CD4-positive, alpha-beta T cell (primary cell): ENCODE measurements around the gene CAPN9. TPM values are rescaled to one million over a fixed set of nuclear protein-coding genes. Genes with fewer than 3 reads are reported as not detected.

Source experiments
- ATAC-seq: fragments of 200-7000 bp; cut with Tn5 transposase; one replicate; pipeline ENCODE4 v1.10.0; 2022; ENCODE audit warnings: mild to moderate bottlenecking; ENCODE audit not compliant: poor library complexity
- CTCF ChIA-PET: fragments of 350-600 bp; sonication (Branson Sonifier 250); formaldehyde crosslinking; loops from one replicate; lab custom pipeline; 2021; ENCODE audit warnings: antibody characterized with exemption, inconsistent platforms; lab: Charles Lee
- POLR2A ChIA-PET: fragments of 350-600 bp; sonication (Branson Sonifier 250); formaldehyde crosslinking; loops from one replicate; lab custom pipeline; 2021; ENCODE audit warnings: antibody characterized with exemption, inconsistent platforms; lab: Charles Lee
- DNase-seq, 14 experiments: peaks; one replicate each; pipeline ENCODE4 v3.0.0-alpha.2; 2013 to 2020; ENCODE audit warnings: mixed read lengths in 2 of 14
- H3K27ac ChIP-seq, 2 donors: one replicate each; pipeline versions ENCODE4 v1.5.1 to v1.7.0; 2013; ENCODE audit warnings: low read length in 2 of 2, low read depth in 1 of 2, mild to moderate bottlenecking in 1 of 2
- H3K27me3 ChIP-seq, 2 experiments: 1 replicate in 1 of 2; 2 replicates in 1 of 2; pipeline versions ENCODE4 v1.6.1 to v1.7.0; 2013; ENCODE audit warnings: low read length in 2 of 2, control low read depth in 1 of 2, mild to moderate bottlenecking in 1 of 2, moderate library complexity in 1 of 2; ENCODE audit not compliant: insufficient read depth in 2 of 2, control insufficient read depth in 1 of 2
- H3K36me3 ChIP-seq: one replicate; pipeline ENCODE4 v1.6.1; 2013; ENCODE audit warnings: low read length, control low read depth; ENCODE audit not compliant: insufficient read depth
- H3K4me1 ChIP-seq: one replicate; pipeline ENCODE4 v1.6.1; 2013; ENCODE audit warnings: low read length, control low read depth; ENCODE audit not compliant: insufficient read depth
- H3K4me3 ChIP-seq: one replicate; pipeline ENCODE4 v1.5.1; 2013; ENCODE audit warnings: mild to moderate bottlenecking, low read length, moderate library complexity
- H3K9me3 ChIP-seq, 2 experiments: 1 replicate in 1 of 2; 2 replicates in 1 of 2; pipeline versions ENCODE4 v1.6.1 to v1.7.0; 2013; ENCODE audit warnings: low read length in 2 of 2, mild to moderate bottlenecking in 2 of 2, control low read depth in 1 of 2, moderate library complexity in 1 of 2; ENCODE audit not compliant: control insufficient read depth in 1 of 2, insufficient read depth in 1 of 2
- H3K27ac Mint-ChIP-seq: one replicate; pipeline ENCODE4 v1.8.0; 2020; ENCODE audit warnings: mixed read lengths
- H3K27me3 Mint-ChIP-seq: one replicate; pipeline ENCODE4 v1.8.0; 2021; ENCODE audit warnings: mixed read lengths
- H3K36me3 Mint-ChIP-seq: one replicate; pipeline ENCODE4 v1.8.0; 2021; ENCODE audit warnings: low read depth, mixed read lengths
- H3K4me1 Mint-ChIP-seq: one replicate; pipeline ENCODE4 v1.8.0; 2021; ENCODE audit warnings: low read depth, mixed read lengths
- H3K4me3 Mint-ChIP-seq: one replicate; pipeline ENCODE4 v1.8.0; 2020; ENCODE audit warnings: mild to moderate bottlenecking, mixed read lengths
- H3K9me3 Mint-ChIP-seq: one replicate; pipeline ENCODE4 v1.8.0; 2020; ENCODE audit warnings: mixed read lengths
- intact Hi-C, 2 experiments: fragments of 100-400 bp; cut with DNase I in 1 of 2; cut with micrococcal nuclease in 1 of 2; formaldehyde crosslinking; loops; one replicate each; pipeline versions ENCODE4 v1.15.1 to v1.9.0; 2023 to 2025; cut with DNase I, micrococcal nuclease
- total RNA-seq, 174 experiments: library from RNA in 2 of 174; stranded (reverse) in 2 of 174; gene quantifications; one replicate each; pipeline ENCODE4 v1.2.3 and lab custom pipeline; 2021 to 2026
- TF ChIP-seq, protein P1 (sequence below): fragments of 200-600 bp; IDR thresholded peaks from one replicate; pipeline ENCODE4 v1.8.0; 2022; ENCODE audit warnings: antibody characterized with exemption, mild to moderate bottlenecking

Gene CAPN9
- total RNA-seq, 2 experiments from 2014 or later: not detected

DNA sequence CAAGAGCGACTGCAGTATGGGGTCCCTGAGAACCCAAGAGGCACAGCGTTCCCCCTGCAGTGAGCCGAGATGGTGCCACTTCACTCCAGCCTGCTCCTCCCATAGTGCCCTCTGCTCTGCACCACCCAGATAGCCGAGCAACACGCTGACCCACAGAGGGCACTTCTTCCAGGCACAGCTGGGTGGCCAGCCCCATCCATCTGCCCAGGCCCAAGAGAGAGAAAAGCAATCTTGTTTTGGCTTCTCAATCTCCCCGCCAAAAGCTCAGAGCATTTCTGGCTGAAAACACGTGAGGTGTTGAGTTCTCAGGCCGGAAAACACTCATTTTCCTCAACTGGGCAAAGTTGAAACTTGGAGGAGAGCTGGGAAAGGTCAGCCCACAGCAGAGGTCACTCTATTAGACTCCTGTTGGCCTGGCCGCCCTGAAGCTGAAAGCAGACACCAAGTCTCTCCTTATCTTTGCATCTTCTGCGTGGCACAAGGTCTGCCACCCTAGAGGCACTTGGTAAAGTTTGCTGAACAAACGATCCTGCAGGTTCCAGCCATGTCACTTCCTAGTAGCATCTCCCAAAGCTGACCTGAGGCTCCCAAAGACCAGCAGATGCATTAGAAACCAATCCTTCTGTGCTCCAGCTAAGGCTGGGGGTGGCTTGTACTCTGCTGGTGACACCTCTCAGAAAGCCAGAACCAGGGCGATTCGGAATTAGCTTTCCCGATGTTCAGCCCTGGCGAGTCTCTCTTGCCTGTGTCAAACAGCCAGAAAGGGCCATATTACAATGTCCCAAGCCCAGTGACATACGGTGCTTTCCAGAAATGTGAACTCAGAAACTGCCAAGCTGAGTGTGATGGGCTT is 10.9 kb downstream of the CAPN9 start:
- no peak for ATAC-seq
- POLR2A ChIA-PET: no interaction called here
- H3K27me3 Mint-ChIP-seq: peaks cover 11% of the 10 kb centered on the region

DNA sequence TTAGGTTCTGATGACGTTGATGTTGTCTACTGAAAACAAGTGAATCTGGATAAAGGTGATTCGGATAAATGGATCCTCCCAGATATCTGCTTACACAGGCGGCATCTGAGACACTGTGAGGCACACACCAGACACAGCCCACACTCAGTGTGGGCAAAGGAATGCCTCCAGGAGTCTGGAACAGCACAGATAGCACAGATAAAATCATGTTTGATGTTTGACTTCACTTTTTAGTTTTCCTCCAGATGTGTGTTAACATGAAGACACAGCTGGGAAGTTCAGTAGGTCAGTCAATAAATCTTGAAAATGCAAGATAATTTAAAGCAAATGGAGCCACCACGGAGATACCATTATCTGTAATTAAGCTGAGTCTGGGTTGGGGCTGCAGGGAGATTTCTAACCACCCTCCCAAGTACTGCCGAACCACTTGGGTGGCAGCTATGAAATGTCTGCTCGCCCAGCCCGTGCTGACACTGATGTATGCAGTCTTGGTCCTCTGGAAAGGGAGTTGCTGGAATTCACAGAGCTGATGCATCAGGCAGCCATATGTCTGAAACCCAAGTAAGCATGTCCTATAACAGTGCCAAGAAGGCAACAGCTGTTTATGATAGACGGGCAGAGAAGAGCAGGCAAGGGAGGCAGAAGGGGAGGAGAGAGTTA is 11.7 kb downstream of the CAPN9 start:
- peaks cover 0 to 7% of the 10 kb centered on the region in 2 experiments for H3K27me3 ChIP-seq
- H3K36me3 Mint-ChIP-seq: no peaks in the 10 kb centered on the region
- peaks cover 11% of the 10 kb centered on the region for H3K27me3 Mint-ChIP-seq
- ATAC-seq: no peak
- POLR2A ChIA-PET: no interaction called here
- no peaks in the 10 kb centered on the region for H3K4me1 Mint-ChIP-seq
- no peak overlapping the region for H3K4me3 ChIP-seq
- H3K27ac ChIP-seq: no peak overlapping the region
- H3K36me3 ChIP-seq: no peaks in the 10 kb centered on the region
- H3K27ac Mint-ChIP-seq: no peak overlapping the region
- no peak for DNase-seq
- CTCF ChIA-PET: no interaction called here
- no peak overlapping the region for H3K4me3 Mint-ChIP-seq
- intact Hi-C loops: no loop called here
- peaks cover 0 to 4% of the 10 kb centered on the region in 2 experiments for H3K9me3 ChIP-seq
- TF ChIP-seq, protein P1, sequence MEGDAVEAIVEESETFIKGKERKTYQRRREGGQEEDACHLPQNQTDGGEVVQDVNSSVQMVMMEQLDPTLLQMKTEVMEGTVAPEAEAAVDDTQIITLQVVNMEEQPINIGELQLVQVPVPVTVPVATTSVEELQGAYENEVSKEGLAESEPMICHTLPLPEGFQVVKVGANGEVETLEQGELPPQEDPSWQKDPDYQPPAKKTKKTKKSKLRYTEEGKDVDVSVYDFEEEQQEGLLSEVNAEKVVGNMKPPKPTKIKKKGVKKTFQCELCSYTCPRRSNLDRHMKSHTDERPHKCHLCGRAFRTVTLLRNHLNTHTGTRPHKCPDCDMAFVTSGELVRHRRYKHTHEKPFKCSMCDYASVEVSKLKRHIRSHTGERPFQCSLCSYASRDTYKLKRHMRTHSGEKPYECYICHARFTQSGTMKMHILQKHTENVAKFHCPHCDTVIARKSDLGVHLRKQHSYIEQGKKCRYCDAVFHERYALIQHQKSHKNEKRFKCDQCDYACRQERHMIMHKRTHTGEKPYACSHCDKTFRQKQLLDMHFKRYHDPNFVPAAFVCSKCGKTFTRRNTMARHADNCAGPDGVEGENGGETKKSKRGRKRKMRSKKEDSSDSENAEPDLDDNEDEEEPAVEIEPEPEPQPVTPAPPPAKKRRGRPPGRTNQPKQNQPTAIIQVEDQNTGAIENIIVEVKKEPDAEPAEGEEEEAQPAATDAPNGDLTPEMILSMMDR: no peak
- H3K9me3 Mint-ChIP-seq: no peaks in the 10 kb centered on the region
- peaks cover under 1% of the 10 kb centered on the region for H3K4me1 ChIP-seq

More for the DNA sequence above, 10.9 kb downstream of the CAPN9 start:
- Mint-ChIP-seq H3K4me3 (no peak overlapping the region), H3K27ac (no peak overlapping the region), H3K36me3 (no peaks in the 10 kb centered on the region), H3K9me3 (no peaks in the 10 kb centered on the region), H3K4me1 (no peaks in the 10 kb centered on the region)
- Histone ChIP-seq H3K27me3 (peaks cover 0 to 7% of the 10 kb centered on the region in 2 experiments), H3K4me1 (peaks cover 8% of the 10 kb centered on the region), H3K4me3 (no peak overlapping the region), H3K27ac (no peak overlapping the region), H3K36me3 (no peaks in the 10 kb centered on the region), H3K9me3 (peaks cover 0 to 4% of the 10 kb centered on the region in 2 experiments)
- intact Hi-C loops: no loop called here
- CTCF ChIA-PET: no interaction called here
- TF ChIP-seq, protein P1: no peak
- DNase-seq: no peak

DNA sequence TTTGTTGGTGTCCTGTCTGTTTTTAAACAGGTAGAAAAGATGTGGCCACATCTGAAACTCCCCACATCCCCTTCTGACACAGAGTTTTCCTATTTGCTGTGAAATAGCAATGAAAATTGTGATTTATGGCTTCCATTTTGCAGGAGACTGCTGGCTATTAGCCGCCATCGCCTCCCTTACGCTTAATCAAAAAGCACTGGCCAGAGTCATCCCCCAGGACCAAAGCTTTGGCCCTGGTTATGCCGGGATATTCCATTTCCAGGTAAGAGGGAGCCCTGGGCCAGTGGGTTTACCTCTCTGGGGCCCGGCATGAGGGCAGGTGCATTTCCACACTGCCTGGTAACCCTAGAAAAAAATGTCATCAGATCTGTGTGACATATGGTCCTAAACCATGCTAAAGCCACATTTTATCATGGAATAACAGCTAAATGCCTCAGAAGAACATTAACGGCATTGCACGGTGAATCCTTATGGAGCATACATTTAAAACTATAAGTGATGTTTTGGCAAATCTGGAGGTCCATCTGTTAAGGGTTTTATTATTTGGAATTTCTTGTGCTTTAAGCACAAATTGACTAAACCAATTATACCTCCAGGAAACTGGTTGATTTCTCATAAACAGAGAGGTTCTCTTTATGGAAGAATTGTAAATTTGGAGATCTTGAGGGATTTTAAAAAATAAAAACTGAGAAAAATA is 12.3 kb downstream of the CAPN9 start:
- no peak overlapping the region for H3K4me3 ChIP-seq
- Mint-ChIP-seq H3K27ac (no peak overlapping the region), H3K27me3 (peaks cover 11% of the 10 kb centered on the region), H3K9me3 (no peaks in the 10 kb centered on the region), H3K36me3 (no peaks in the 10 kb centered on the region), H3K4me1 (no peaks in the 10 kb centered on the region), H3K4me3 (no peak overlapping the region)
- no peak overlapping the region for H3K27ac ChIP-seq
- ChIA-PET POLR2A (no interaction called here), CTCF (no interaction called here)
- H3K9me3 ChIP-seq: peaks cover 0 to 4% of the 10 kb centered on the region in 2 experiments
- no peaks in the 10 kb centered on the region for H3K36me3 ChIP-seq
- H3K27me3 ChIP-seq: peaks cover 0 to 7% of the 10 kb centered on the region in 2 experiments
- TF ChIP-seq, protein P1: no peak
- ATAC-seq (no peak), DNase-seq (no peak)
- intact Hi-C loops: no loop called here
- H3K4me1 ChIP-seq: no peaks in the 10 kb centered on the region
